ENCODE results near the gene C4BPA. TPM values are rescaled to one million over a fixed set of nuclear protein-coding genes. Genes with fewer than 3 reads are reported as not detected.

C4BPA gene
- polyA plus RNA-seq, 1 of the 3 experiments (the other 2 are of a cell fraction), result not detected

DNA sequence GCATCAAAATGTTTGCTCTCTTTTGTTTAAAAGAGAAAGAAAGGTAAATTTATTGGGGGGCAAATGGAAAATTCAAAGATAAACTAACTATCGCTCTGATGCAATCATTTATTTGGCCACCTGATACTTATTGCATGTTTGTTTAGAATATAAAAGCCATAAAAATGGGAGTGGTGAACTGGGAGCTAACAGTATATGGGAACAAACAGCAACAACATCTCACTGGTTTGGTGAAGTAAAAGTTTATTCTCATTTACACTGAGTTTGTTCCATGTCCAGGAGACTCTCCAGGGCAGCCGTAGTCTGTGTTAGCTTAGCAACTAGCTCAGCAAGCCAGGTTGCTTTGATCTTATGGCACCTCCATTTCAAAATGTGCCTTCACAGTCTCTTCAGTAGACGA, 20.4 kb downstream of the C4BPA start:
- no peaks in the 10 kb centered on the region for H3F3A ChIP-seq (replicated peaks; ENCODE audit: insufficient read depth)
- H3K27me3 ChIP-seq (ENCODE audit: insufficient read depth), result no peaks in the 10 kb centered on the region
- H3K9me3 ChIP-seq, result no peaks in the 10 kb centered on the region
- CTCF ChIA-PET, result no interaction called here
- H3K4me3 ChIP-seq (ENCODE audit: low read depth in 2 of 2, low read length in 1 of 2), result no peak overlapping the region
- no peak overlapping the region for H3K4me2 ChIP-seq
- TF ChIP-seq JUND (IDR thresholded peaks at IDR 0.05), result no peak
- TF ChIP-seq FOSL2 (IDR thresholded peaks at IDR 0.05; ENCODE audit: borderline replicate concordance, low read depth), result no peak
- TF ChIP-seq, protein P1, sequence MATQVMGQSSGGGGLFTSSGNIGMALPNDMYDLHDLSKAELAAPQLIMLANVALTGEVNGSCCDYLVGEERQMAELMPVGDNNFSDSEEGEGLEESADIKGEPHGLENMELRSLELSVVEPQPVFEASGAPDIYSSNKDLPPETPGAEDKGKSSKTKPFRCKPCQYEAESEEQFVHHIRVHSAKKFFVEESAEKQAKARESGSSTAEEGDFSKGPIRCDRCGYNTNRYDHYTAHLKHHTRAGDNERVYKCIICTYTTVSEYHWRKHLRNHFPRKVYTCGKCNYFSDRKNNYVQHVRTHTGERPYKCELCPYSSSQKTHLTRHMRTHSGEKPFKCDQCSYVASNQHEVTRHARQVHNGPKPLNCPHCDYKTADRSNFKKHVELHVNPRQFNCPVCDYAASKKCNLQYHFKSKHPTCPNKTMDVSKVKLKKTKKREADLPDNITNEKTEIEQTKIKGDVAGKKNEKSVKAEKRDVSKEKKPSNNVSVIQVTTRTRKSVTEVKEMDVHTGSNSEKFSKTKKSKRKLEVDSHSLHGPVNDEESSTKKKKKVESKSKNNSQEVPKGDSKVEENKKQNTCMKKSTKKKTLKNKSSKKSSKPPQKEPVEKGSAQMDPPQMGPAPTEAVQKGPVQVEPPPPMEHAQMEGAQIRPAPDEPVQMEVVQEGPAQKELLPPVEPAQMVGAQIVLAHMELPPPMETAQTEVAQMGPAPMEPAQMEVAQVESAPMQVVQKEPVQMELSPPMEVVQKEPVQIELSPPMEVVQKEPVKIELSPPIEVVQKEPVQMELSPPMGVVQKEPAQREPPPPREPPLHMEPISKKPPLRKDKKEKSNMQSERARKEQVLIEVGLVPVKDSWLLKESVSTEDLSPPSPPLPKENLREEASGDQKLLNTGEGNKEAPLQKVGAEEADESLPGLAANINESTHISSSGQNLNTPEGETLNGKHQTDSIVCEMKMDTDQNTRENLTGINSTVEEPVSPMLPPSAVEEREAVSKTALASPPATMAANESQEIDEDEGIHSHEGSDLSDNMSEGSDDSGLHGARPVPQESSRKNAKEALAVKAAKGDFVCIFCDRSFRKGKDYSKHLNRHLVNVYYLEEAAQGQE (IDR thresholded peaks at IDR 0.05; ENCODE audit: low read depth, low read length), result no peak
- TF ChIP-seq, protein P2, sequence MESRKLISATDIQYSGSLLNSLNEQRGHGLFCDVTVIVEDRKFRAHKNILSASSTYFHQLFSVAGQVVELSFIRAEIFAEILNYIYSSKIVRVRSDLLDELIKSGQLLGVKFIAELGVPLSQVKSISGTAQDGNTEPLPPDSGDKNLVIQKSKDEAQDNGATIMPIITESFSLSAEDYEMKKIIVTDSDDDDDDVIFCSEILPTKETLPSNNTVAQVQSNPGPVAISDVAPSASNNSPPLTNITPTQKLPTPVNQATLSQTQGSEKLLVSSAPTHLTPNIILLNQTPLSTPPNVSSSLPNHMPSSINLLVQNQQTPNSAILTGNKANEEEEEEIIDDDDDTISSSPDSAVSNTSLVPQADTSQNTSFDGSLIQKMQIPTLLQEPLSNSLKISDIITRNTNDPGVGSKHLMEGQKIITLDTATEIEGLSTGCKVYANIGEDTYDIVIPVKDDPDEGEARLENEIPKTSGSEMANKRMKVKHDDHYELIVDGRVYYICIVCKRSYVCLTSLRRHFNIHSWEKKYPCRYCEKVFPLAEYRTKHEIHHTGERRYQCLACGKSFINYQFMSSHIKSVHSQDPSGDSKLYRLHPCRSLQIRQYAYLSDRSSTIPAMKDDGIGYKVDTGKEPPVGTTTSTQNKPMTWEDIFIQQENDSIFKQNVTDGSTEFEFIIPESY (IDR thresholded peaks at IDR 0.05; ENCODE audit: borderline replicate concordance, low read depth), result no peak
- TF ChIP-seq GABPA (IDR thresholded peaks at IDR 0.05; ENCODE audit: low read depth), result no peak
- no peak for TF ChIP-seq GATA2 (CRISPR knock-in tag; IDR thresholded peaks at IDR 0.05)
- no peak for TF ChIP-seq SMC3 (IDR thresholded peaks at IDR 0.05; ENCODE audit: low read depth, low read length)
- no peak for TF ChIP-seq YY1 (IDR thresholded peaks at IDR 0.05; ENCODE audit: low read depth)
- TF ChIP-seq, protein P3, sequence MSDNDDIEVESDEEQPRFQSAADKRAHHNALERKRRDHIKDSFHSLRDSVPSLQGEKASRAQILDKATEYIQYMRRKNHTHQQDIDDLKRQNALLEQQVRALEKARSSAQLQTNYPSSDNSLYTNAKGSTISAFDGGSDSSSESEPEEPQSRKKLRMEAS (IDR thresholded peaks at IDR 0.05; ENCODE audit: low read depth), result no peak
- TF ChIP-seq, protein P4, sequence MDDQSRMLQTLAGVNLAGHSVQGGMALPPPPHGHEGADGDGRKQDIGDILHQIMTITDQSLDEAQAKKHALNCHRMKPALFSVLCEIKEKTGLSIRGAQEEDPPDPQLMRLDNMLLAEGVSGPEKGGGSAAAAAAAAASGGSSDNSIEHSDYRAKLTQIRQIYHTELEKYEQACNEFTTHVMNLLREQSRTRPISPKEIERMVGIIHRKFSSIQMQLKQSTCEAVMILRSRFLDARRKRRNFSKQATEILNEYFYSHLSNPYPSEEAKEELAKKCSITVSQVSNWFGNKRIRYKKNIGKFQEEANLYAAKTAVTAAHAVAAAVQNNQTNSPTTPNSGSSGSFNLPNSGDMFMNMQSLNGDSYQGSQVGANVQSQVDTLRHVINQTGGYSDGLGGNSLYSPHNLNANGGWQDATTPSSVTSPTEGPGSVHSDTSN (IDR thresholded peaks at IDR 0.05), result no peak
- no peak for TF ChIP-seq RFX5 (IDR thresholded peaks at IDR 0.05; ENCODE audit: low read length)
- TF ChIP-seq, protein P5, sequence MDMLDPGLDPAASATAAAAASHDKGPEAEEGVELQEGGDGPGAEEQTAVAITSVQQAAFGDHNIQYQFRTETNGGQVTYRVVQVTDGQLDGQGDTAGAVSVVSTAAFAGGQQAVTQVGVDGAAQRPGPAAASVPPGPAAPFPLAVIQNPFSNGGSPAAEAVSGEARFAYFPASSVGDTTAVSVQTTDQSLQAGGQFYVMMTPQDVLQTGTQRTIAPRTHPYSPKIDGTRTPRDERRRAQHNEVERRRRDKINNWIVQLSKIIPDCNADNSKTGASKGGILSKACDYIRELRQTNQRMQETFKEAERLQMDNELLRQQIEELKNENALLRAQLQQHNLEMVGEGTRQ (IDR thresholded peaks at IDR 0.05; ENCODE audit: borderline replicate concordance, low read depth, low read length), result no peak
- no peak for TF ChIP-seq SIN3A (IDR thresholded peaks at IDR 0.05; ENCODE audit: borderline replicate concordance, low read depth, low read length)
- TF ChIP-seq ELF1 (IDR thresholded peaks at IDR 0.05), result no peak
- no peak for TF ChIP-seq MXI1 (IDR thresholded peaks at IDR 0.05; ENCODE audit: low read depth, low read length)
- no peak for TF ChIP-seq MEF2A (IDR thresholded peaks at IDR 0.05; ENCODE audit: borderline replicate concordance, low read depth)
- no peaks in the 10 kb centered on the region for H3K9me2 ChIP-seq
- no peaks in the 10 kb centered on the region for H3K4me1 ChIP-seq (ENCODE audit: control insufficient read depth in 1 of 2, insufficient read depth in 2 of 2, low read depth in 1 of 2, low read length in 1 of 2)
- DNase-seq, result no peak
- H3K36me3 ChIP-seq (replicated peaks in 1 of 2; ENCODE audit: control insufficient read depth in 1 of 2, insufficient read depth in 2 of 2, low read length in 1 of 2), result no peaks in the 10 kb centered on the region
- no peaks in the 10 kb centered on the region for H4K20me1 ChIP-seq (ENCODE audit: insufficient read depth)
- 9% methylated on average over 3 of the region's 3 CpGs for WGBS (ENCODE audit: low lambda C conversion rate)
- H3K79me2 ChIP-seq (ENCODE audit: insufficient read depth), result no peaks in the 10 kb centered on the region
- H2AFZ ChIP-seq (ENCODE audit: low read depth), result no peak overlapping the region
- H3K27ac ChIP-seq (ENCODE audit: low read depth in 2 of 2, low read length in 1 of 2), result no peak overlapping the region
- H3K9ac ChIP-seq, result no peak overlapping the region
- POLR2A ChIA-PET, result no interaction called here
